DMS53 (cell line): Measurements from ENCODE around the gene MMP20.
A peak's percentile ranks its signal among the peaks of the same experiment; 100 is the strongest.

Experiments used
- DNase-seq: peaks from one replicate; lab custom pipeline; 2025; lab: John Stamatoyannopoulos, UW

The MMP20 gene

DNA sequence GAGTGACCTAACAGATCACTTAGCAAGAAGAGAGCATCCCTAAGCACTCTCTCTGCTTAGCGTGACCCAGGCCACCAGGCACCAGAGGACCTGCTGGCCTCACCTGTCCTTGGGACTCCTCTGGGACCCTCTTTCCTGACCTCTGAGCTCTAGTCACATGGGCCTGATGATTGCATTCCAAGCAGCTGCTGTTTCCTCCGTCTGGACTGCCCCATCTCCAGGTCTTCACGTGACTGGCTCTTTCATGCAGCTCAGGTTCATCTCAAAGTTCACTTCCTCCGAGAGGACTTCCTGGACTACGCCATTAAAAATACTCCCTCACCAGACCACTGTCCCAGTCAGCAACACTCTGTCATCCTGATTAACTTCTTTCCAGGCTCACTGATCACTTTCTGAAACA, 2.9 kb downstream of the MMP20 start:
- DNase-seq = no peak

DNA sequence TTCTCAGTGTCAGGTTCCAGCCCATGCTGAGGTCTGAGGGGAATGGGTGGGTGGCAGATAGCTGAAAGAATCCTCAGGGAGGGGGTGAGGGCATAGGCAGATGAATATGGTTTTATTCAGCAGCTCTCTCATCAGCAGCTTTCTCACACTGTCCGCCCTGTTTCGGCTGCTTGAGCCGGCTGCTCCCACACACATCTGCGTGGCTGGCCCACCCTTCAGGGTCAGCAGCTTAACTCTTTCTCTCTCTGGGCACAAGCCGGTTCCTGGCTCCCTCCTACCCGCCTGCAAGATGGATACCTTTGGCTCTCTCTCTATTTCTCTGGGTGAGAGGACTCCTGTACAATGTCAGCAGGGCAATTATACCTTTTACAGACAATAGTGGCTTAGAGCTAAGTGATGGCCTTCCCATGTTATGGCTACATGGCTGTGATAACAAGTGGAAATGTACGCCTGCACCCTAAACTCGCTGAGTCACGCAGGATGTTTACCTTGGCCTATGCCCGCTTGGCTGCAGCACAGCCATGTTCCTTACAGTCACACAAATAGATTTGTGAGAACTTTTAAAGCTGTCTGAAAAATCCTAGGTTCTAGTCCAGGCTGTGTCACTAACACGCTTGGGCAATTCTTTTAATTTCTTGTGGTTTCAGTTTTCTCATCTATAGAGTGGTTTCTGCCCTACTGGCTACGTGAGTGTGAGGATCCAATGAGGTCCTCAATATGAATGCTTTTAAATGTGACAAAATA, 4.1 kb downstream of the MMP20 start:
- peak; percentile 55 for DNase-seq

DNA sequence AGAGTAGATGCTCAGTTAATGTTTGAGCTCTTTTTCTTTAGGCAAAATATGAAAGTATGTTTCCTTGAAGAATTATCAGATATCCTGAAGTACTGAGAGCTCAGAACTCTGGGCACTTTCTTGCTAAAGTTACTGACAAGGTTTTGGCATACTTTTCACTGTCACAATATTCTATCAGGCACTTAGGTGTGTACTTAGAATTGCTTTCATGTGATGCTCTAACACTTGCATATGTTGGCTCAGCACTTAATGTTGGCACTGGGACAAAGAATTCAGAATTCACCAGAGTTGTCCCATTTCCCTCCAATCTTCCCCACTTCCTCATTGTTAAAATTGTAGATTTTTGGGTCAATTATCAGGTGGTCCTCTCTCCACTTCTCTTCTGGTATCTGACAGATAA, 5.0 kb downstream of the MMP20 start:
- no peak for DNase-seq

DNA sequence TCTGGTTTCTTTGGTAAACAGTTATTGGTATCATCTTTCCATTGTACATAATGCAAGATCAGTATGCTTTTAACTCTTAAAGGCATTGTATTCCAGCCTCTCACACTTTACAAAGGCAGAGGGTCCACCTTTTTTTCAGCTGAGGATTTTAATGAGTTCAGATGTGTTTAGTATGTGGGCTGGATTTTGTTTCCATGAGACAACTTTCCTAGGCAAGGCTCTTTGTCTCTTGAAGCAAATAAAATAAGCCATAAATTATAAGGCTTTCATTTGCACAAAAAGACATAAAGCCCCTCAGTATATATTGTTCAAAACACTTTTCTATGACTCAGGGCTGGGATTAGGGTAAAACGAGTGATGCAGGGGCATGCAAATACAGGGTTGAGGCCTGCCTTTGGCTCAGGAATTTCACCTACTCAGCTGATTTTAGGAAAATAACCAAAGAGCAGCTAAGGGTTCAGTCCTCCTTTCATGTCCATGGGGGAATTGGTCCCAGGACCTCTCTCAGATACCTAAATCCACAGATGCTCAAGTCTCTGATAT, 7.6 kb downstream of the MMP20 start:
- DNase-seq = peak; percentile 61

DNA sequence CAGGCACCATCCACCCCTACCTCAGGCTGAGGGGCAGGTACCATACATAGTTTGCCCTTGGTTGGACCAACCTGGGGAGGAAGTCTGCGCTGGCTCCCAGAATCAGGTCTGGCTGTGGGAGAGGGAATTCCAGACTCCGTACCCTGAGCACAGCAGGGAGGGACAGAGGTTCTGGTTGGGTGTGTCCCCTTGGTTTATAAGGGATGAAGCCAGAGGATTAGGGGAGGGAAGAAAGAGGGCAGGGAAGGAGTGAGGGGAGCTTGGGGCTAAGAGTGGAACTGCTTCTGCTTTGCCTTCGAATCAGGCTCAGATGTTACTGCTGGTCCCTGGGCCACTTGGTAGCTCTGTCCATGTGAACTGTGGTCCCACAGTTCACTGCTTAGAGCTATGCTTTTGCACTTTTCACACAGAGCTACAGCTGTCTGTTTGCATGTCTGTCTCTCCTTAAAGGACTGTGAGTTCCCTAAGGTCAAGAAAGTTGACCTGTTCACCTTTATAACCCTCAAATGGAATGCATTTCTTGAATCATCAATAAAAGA, 9.2 kb downstream of the MMP20 start:
- peak; percentile 53 for DNase-seq

DNA sequence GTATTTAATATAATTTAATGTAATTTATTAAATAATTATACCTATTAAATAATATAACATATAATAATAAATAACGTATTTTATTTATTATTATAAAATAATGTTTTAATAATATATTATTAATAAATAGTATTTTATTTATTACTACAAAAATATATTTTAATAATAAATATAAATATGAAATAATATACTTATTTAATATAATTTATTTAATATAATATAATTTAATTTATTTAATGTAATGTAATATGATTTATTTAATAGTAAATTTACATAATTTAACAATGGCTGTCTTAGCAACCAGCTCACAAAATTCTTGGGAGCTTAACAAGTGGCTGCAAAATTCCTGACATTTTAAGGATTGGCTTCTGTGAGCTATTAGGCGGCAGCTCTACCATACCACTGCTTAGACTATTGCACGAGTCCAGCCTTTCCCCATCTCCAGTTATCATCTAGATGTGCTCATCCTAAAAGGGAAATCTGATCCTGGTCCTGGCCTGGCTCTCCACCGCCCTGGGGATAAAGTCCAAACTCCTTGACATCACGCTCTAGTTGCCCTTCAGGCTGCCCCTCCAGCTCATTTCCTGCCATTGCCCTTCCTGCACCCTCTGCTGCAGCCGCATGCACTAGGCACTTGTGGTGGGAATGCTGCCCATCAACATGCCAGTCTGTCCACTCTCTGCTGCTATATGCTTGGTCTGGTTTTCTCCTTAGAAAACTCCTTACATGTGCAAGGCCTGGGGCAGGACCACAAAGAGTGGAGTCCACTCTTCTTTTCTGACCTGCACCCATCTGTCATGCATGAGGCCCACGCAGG, 9.8 kb downstream of the MMP20 start:
- peak; percentile 92 for DNase-seq

DNA sequence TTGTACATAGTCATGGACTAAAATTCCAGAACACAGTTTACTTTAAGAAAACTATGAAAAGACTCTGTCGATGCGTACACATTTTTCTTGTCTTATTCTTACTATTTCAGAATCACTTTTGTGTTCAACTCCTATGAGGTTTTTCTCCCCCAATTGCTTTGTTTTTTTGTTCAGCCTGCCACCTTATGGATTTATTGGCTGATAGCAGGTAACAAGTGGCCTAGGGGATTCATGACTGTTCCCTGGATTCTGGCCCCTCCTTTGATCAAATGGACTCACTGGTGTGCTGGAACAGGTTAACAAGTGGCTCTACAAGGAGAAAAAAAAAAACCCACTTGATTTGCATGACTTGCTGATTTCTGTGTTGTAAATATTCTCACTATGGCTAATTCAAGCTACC, 10.6 kb downstream of the MMP20 start:
- peak; percentile 43 for DNase-seq

DNA sequence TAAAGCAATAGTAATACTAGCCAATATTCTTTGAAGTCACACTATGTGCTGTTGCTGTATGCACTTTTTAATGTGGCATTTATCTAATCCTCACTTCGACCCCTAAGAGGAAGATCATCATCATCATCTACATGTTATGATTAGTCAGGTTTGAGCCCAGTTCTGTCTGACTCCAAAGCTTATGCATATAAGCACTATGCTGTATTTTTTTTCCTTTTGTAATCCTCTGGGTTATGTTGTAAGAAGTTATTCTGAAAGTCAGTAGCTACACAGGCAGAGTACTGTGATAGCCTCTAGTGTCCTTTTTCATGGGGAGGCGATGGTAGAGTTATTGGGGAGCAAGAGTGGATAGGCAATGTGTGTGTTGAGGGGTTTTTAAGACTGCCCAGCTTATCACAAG, 11.1 kb downstream of the MMP20 start:
- no peak for DNase-seq

DNA sequence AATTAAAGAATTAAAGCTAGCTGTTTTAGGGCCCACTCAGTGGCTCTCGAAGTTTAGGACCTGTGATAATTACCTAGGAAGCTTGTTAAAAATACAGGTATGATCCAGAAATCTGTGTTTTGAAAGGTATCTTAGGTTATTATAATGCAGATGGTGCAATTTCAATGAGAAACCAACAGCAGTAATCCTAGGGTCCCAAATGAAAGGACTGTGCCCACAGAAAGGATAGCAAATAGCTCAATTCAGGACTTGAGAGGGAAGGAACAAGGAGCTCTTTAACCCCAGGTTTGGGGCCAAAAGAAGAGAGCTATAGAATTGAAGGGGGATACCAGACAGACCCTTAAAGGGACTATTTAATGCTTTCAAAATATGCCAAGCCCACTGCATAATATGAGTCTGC, 11.7 kb downstream of the MMP20 start:
- DNase-seq = no peak

DNA sequence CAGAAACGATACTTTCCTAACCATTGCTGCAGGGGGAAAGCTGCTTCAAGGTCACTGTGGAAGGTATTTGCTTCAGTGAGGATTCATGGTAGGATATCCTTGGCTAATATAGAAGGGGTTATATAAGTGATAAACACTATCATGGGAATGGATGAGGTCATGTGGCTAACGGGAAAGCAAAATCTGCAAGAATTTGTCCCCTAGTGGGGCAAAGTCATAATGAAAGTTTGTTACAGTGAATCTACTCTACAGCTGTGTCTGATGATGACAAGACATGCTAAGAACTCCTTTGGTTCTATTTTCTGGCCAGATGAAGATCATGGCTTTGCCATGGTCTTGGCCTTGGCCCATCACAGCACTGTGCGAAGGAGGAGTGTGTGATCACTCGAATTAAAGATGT, 13.8 kb downstream of the MMP20 start:
- DNase-seq = no peak

DNA sequence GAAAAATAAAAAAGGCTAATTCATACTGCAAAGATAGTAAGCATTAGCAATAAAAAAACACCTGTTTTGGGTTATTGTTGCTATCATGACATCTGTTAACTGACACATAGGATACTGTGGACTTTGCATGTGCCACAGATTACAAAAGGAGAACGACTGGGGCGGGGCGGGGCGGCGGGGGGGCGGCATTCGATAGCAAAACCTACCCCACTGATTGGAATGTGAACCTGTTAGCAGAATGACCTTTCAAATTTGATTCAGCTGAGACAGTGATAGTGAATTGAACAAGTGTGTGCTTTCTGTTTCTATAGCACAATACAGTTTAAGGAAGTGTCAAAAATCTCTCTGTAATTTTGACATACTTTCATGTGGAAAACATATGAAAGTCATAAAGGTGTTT, 14.9 kb downstream of the MMP20 start:
- no peak for DNase-seq

DNA sequence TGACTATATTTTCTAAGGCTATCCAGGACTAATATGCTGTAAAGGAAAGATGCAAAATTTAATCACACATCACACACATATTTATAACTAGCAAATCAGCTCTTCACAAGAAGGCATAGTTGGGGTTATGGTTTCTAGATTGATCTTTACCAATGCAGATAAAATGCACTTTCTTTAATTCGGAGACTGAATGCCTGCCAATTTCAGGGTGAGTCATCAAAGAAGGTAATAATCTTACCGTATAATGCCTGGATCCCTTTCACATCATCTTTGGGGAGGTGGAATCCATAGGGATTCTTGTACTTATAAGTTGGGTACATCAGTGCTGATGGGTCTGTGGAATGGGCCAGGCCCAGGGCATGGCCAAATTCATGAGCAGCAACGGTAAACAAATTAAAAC, 16.4 kb downstream of the MMP20 start:
- no peak for DNase-seq

DNA sequence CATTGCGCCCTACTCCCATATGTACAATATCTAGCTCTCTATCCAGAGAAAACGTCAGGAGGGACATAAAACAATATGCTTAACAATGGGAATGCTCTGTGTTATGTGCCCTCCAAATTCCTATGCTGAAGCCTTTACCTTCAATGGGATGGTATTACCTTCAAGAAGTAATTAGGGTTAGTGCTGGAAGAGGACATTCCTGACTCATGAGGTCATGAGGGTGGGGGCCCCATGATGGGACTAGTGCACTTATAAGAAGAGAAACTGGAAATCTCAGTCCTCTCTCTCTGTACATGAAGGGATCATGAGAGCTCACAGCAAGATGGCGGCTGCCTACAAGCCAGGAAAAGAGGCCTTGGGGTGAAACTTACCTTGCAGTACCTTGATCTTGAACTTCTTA, 20.3 kb downstream of the MMP20 start:
- no peak for DNase-seq

DNA sequence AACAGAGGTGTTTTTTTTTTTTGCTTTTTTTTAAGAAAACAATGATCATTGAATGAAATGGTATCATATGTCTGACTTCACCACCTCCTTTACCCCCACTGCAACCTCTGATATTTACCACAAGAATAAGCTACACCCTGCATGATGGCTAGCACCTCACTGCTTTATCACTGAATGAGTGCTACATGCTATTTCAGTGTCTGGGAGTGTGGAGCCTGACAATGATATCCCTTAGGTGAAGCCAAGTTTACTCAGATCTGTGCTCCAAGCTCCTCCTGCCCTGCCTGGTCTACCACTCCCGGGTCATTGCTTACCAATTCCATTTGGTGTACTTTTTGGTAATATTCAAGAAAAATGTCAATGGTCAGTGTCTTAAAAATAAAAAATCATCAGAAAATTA, 21.1 kb downstream of the MMP20 start:
- DNase-seq = no peak

DNA sequence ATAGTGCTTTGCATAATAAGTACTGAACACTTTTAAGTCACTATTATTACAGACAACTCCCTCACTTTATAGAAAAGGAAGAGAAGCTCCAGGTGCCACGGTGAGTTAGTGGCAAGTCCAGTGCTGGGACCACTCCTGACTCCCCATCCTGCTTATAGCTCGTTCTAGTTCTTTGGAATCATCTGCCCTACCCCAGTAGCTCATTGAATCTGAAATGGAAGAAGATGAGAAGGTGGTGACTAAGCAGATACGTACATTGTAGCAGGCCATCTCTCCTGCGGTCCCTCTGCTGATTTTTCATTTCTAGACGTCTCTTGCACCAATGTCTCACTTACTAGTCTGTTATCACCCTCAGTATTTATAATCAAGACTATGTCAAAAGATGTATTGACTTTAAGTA, 21.6 kb downstream of the MMP20 start:
- no peak for DNase-seq

DNA sequence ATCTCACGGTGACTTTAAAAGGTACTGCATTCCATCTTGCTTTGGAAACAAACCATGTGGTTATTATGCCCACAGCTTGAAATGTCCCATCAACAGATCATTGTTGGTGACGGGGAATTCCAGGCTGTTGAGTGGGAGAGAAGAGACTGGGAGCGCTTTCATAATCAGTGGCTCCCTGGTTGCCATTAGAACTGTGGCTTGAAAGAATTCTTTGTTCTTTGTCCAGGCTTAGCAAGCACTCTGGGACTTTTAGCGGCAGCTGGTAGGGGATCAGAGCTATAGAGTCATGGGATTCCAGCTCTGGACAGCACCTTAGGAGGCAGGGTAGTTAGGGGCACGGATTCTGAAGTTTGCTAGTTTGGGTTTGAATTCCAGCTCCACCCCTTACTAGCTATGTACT, 22.0 kb downstream of the MMP20 start:
- DNase-seq = no peak

DNA sequence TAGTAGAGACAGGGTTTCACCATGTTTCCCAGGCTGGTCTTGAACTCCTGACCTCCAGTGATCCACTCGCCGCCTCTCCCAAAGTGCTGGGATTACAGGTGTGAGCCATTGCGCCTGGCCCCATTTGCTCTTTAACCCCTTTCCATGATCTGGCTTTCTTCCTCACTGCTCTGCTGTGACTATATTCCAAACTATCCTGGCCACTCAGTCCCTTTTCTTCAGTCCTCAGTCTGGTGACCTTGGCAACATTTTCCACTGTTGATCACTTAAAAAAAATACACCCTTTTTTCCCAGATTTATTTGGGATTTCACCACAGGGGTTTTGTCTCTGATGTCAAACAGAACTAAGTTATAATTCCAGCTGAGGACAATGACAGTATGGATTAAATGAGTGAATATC, 24.5 kb downstream of the MMP20 start:
- DNase-seq = no peak

DNA sequence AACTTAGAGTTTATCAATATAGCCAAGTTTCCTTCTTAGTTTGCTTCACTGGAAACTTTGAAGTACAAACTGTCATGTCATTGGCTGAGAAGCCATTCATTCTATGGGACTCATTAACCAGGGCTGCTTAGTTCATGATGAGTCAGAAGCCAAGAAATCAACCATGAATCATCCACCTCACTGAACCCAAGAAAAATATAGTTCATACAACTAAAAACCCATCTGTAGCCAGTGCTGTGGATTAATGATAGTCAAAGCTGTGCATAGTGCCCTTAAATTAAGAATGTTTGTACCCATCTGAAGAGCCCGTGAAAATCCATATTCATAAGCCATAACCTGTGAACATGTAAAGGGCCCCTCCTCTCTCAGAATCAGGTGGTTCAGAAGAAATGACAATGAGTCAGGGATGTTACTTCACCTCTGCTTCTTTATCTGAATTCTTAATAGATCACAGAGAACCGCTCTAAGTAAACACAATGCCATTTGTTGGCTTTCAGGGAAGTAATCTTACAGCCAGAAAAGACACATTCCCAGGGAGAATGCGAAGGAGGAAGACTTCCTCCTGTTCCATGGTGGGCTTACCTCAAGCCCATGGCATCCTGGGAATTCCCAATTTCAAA, 25.4 kb downstream of the MMP20 start:
- peak; percentile 90 for DNase-seq

DNA sequence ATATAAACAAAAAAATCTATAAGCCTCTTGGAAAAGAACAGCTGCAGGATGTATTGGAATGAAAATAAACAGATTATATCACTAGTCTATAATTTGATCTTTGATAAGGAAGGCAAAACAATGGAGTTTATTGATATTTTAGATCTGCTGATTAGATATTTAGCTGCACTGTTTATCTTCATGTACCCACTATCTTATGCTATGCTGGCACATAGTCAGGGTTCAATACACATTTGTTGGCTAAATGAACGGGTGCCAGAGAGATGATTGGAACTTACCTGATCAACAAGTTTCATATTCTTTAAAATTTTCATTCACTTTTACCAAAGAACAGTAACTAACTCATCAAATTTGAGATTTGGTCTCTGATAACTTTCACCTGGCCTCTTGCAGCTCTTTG, 26.9 kb downstream of the MMP20 start:
- DNase-seq = no peak

DNA sequence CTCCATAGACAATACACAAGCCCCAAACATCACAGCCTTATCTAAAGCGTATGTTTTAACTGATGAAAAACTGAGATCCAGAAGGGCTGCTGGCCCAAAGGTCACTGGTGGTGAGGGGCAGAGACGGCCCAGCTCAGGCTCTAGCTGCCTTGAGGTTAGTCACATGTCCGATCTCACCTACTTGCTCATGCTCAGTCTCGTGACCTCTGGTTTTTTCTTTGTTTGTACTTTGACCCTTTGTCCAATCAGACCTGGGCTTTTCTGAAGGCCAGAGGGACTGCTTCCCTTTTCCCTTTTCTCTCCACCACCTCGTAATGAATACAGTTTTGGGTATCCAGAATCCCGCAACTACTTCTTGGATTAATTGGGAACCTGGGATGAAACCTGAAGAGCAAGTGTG, 28.6 kb downstream of the MMP20 start:
- DNase-seq = no peak

DNA sequence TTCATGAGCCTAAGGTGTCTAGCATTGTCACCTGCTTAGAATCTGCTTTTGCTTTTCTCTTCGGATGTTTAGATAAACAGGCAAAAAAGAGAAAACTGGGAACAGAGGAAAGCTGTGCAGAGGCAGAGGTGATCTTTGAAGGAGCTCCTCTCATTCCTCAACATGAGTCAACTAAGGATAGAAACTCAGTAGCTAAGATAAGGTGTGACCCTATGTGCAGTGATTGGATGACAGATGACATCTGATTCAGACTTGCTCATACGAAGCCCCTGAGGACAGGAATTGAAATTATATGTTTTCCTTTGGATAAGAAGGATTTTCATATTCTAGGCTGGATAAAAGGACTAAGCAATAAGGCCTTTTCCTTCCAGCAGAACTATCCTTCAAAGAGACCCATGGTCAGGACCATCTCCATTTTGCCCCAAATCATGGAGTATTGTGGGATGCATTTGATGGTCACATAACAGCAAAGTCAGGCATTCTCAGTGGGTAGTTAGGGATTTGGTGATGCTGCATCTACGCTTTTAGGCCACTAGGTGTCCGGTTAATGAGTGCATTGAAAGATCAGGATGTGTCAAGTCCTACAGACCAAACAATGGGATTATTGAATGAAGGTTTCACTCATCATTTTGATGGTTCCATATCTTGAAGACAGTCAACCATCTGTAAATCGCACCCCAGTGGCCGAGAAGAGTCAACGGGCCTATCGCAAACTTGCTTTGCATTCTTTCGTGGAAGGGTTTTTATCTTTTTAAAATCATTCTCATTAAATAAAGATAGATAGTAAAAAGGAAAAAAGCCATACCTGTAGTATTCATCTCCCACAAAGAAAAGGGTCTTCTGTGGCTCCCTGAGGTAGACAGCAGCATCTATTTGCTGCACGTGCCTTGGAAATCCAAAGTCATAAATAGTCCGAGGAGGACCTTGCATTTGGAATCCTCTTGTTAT, 32.2 kb downstream of the MMP20 start:
- DNase-seq = peak; percentile 85

DNA sequence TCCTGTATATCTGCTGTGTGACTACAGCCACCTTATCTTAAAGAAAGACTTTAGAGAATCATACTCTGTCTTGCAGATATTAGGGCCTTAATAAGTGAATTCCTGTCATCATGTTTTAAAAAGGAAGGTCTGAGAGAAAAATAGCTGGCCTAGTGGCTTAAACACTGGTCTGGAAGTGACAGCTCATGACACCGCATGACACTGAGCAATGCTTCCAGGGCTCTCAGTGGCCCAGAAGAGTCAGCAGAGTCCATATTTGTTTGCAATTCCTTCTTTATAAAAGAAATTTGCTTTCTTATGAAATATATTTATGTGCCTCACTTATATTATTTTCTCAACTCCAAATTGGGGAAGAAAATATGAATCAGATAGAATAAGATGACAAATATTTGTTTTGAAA, 33.0 kb downstream of the MMP20 start:
- DNase-seq = no peak
